IMR-90 (cell line): ENCODE results near the gene BACH1. TPM values are rescaled to one million over a fixed set of nuclear protein-coding genes. Genes with fewer than 3 reads are reported as not detected.

ENCODE experiments used
- ATAC-seq: fragments of 200-7000 bp; cut with Tn5 transposase; 2 replicates; pipeline ENCODE4 v1.9.1; 2020; ENCODE audit warnings: low read depth, mild to moderate bottlenecking, moderate library complexity
- BruUV-seq: library from RNA; stranded (reverse); fragments of 400-500 nt; replicated peaks from 2 replicates; lab custom pipeline; 2021; lab: Mats Ljungman, UMichigan
- CTCF ChIA-PET: fragments of 300-600 bp; formaldehyde crosslinking; extraction: SDS; loops from one replicate; lab custom pipeline; 2021; ENCODE audit warnings: antibody characterized with exemption; lab: Yijun Ruan, JAX
- POLR2A ChIA-PET: fragments of 300-600 bp; sonication (Branson Sonifier 250); formaldehyde crosslinking; loops from one replicate; lab custom pipeline; 2022; ENCODE audit warnings: antibody characterized with exemption; ENCODE audit not compliant: unreplicated experiment; lab: Charles Lee
- DNase-seq: peaks from one replicate; pipeline ENCODE4 v3.0.0; 2013
- H2AFZ ChIP-seq: replicated peaks from 2 replicates; pipeline ENCODE3; 2013; ENCODE audit warnings: low read length, mild to moderate bottlenecking; ENCODE audit not compliant: poor library complexity
- H2AK5ac ChIP-seq: 2 replicates; pipeline ENCODE4 v1.6.1; 2013; ENCODE audit warnings: low read depth, low read length, inconsistent platforms
- H2AK9ac ChIP-seq: replicated peaks from 2 replicates; pipeline ENCODE3; 2013; ENCODE audit warnings: mild to moderate bottlenecking, low read depth, low read length, moderate library complexity; ENCODE audit not compliant: poor library complexity
- H2BK120ac ChIP-seq: 2 replicates; pipeline ENCODE4 v1.6.1; 2013; ENCODE audit warnings: low read depth, low read length, inconsistent platforms
- H2BK15ac ChIP-seq: 3 replicates; pipeline ENCODE4 v1.6.1; 2013; ENCODE audit warnings: low read depth, low read length, inconsistent platforms
- H2BK20ac ChIP-seq: 2 replicates; pipeline ENCODE4 v1.6.1; 2013; ENCODE audit warnings: low read depth, mild to moderate bottlenecking, inconsistent platforms, low read length, moderate library complexity
- H2BK5ac ChIP-seq: 2 replicates; pipeline ENCODE4 v1.6.1; 2013; ENCODE audit warnings: mild to moderate bottlenecking, low read depth, low read length, inconsistent platforms; ENCODE audit not compliant: poor library complexity, severe bottlenecking
- H3K14ac ChIP-seq: replicated peaks from 2 replicates; pipeline ENCODE4 v1.6.1; 2013; ENCODE audit warnings: low read depth, low read length, inconsistent platforms
- H3K18ac ChIP-seq: 2 replicates; pipeline ENCODE4 v1.6.1; 2013; ENCODE audit warnings: low read depth, low read length, control low read depth
- H3K23ac ChIP-seq: 2 replicates; pipeline ENCODE4 v1.6.1; 2013; ENCODE audit warnings: low read depth, low read length, inconsistent platforms
- H3K27ac ChIP-seq: 2 replicates; pipeline ENCODE4 v1.5.1; 2013; ENCODE audit warnings: mild to moderate bottlenecking, control low read depth, low read length; ENCODE audit not compliant: insufficient read depth
- H3K27me3 ChIP-seq: 2 replicates; pipeline ENCODE4 v1.6.1; 2013; ENCODE audit warnings: low read length; ENCODE audit not compliant: control insufficient read depth, insufficient read depth
- H3K36me3 ChIP-seq: 2 replicates; pipeline ENCODE4 v1.6.1; 2013; ENCODE audit warnings: low read length, mixed read lengths; ENCODE audit not compliant: control insufficient read depth, insufficient read depth
- H3K4ac ChIP-seq: 2 replicates; pipeline ENCODE4 v1.6.1; 2013; ENCODE audit warnings: low read depth, low read length, inconsistent platforms
- H3K4me1 ChIP-seq: 2 replicates; pipeline ENCODE4 v1.6.1; 2013; ENCODE audit warnings: low read length, mixed read lengths; ENCODE audit not compliant: control insufficient read depth, insufficient read depth
- H3K4me2 ChIP-seq: 2 replicates; pipeline ENCODE4 v1.6.1; 2013; ENCODE audit warnings: low read depth, mild to moderate bottlenecking, control low read depth, low read length, moderate library complexity
- H3K4me3 ChIP-seq: 2 replicates; pipeline ENCODE4 v1.5.1; 2013; ENCODE audit warnings: low read depth, mild to moderate bottlenecking, control low read depth, low read length, moderate library complexity; ENCODE audit not compliant: insufficient read depth
- H3K56ac ChIP-seq: 2 replicates; pipeline ENCODE4 v1.6.1; 2013; ENCODE audit warnings: low read length, inconsistent platforms; ENCODE audit not compliant: insufficient read depth; ENCODE audit errors: extremely low read depth
- H3K79me1 ChIP-seq, 2 experiments: 2 replicates each; pipeline ENCODE4 v1.6.1; 2013; ENCODE audit warnings: low read length in 2 of 2, inconsistent platforms in 1 of 2, low read depth in 1 of 2
- H3K9ac ChIP-seq: 2 replicates; pipeline ENCODE4 v1.6.1; 2013; ENCODE audit warnings: low read depth, low read length, control low read depth
- H3K9me1 ChIP-seq: 2 replicates; pipeline ENCODE4 v1.6.1; 2013; ENCODE audit warnings: low read length, inconsistent platforms; ENCODE audit not compliant: insufficient read depth
- H3K9me3 ChIP-seq: 2 replicates; pipeline ENCODE4 v1.6.1; 2013; ENCODE audit warnings: low read length; ENCODE audit not compliant: control insufficient read depth, insufficient read depth
- H4K20me1 ChIP-seq: 2 replicates; pipeline ENCODE4 v1.6.1; 2013; ENCODE audit warnings: low read length, inconsistent platforms; ENCODE audit not compliant: insufficient read depth
- H4K5ac ChIP-seq: 2 replicates; pipeline ENCODE4 v1.6.1; 2013; ENCODE audit warnings: mild to moderate bottlenecking, low read depth, low read length, control low read depth
- H4K8ac ChIP-seq, 2 experiments: 2 replicates each; pipeline ENCODE4 v1.6.1; 2013; ENCODE audit warnings: low read depth in 2 of 2, low read length in 2 of 2, control low read depth in 1 of 2, inconsistent platforms in 1 of 2
- H4K91ac ChIP-seq: 2 replicates; pipeline ENCODE4 v1.6.1; 2013; ENCODE audit warnings: low read depth, low read length, inconsistent platforms; ENCODE audit not compliant: insufficient read depth
- BHLHE40 ChIP-seq: fragments of 150-350 bp; IDR thresholded peaks from 2 replicates; pipeline ENCODE4 v1.6.1; 2016; ENCODE audit warnings: mild to moderate bottlenecking, low read depth, low read length
- CEBPB ChIP-seq: IDR thresholded peaks from 2 replicates; pipeline ENCODE4 v1.6.1; 2012; ENCODE audit warnings: low read depth, low read length, improper control_type of control experiment
- CHD1 ChIP-seq: IDR thresholded peaks from 2 replicates; pipeline ENCODE4 v1.6.1; 2012; ENCODE audit warnings: low read depth, low read length, improper control_type of control experiment
- CTCF ChIP-seq: conservative IDR thresholded peaks from 2 replicates; pipeline ENCODE4 v1.5.1; 2012; ENCODE audit warnings: mild to moderate bottlenecking, low read depth, low read length, improper control_type of control experiment
- ELK1 ChIP-seq: fragments of 150-350 bp; IDR thresholded peaks from 2 replicates; pipeline ENCODE4 v1.6.1; 2016; ENCODE audit warnings: low read depth, mild to moderate bottlenecking, low read length, moderate library complexity, borderline replicate concordance
- FOS ChIP-seq: fragments of 150-350 bp; IDR thresholded peaks from 2 replicates; pipeline ENCODE4 v1.6.1; 2016; ENCODE audit warnings: low read depth, low read length
- MAFK ChIP-seq: IDR thresholded peaks from 2 replicates; pipeline ENCODE4 v1.6.1; 2012; ENCODE audit warnings: low read depth, low read length, improper control_type of control experiment
- MAZ ChIP-seq: IDR thresholded peaks from 2 replicates; pipeline ENCODE4 v1.6.1; 2012; ENCODE audit warnings: low read depth, mild to moderate bottlenecking, low read length, improper control_type of control experiment, moderate library complexity, borderline replicate concordance
- MXI1 ChIP-seq: IDR thresholded peaks from 2 replicates; pipeline ENCODE4 v1.6.1; 2012; ENCODE audit warnings: low read depth, mild to moderate bottlenecking, low read length, moderate library complexity, borderline replicate concordance
- NFE2L2 ChIP-seq: fragments of 150-350 bp; IDR thresholded peaks from 2 replicates; pipeline ENCODE4 v1.6.1; 2016; ENCODE audit warnings: low read depth, mild to moderate bottlenecking, low read length
- POLR2A ChIP-seq: IDR thresholded peaks from 2 replicates; pipeline ENCODE4 v1.6.1; 2012; ENCODE audit warnings: mild to moderate bottlenecking, low read depth, low read length
- RAD21 ChIP-seq: IDR thresholded peaks from 2 replicates; pipeline ENCODE4 v1.6.1; 2012; ENCODE audit warnings: low read length, improper control_type of control experiment
- RCOR1 ChIP-seq: IDR thresholded peaks from 2 replicates; pipeline ENCODE4 v1.6.1; 2012; ENCODE audit warnings: mild to moderate bottlenecking, low read length, improper control_type of control experiment; ENCODE audit not compliant: insufficient replicate concordance
- RFX5 ChIP-seq: IDR thresholded peaks from 2 replicates; pipeline ENCODE4 v1.8.0; 2012; ENCODE audit warnings: low read depth, mild to moderate bottlenecking, low read length, moderate library complexity
- SMC3 ChIP-seq: fragments of 150-350 bp; IDR thresholded peaks from 2 replicates; pipeline ENCODE4 v1.6.1; 2016; ENCODE audit warnings: low read depth, mild to moderate bottlenecking, antibody characterized with exemption, low read length, moderate library complexity
- USF2 ChIP-seq: fragments of 150-350 bp; IDR thresholded peaks from 2 replicates; pipeline ENCODE4 v1.6.1; 2017; ENCODE audit warnings: mild to moderate bottlenecking, antibody characterized with exemption, low read length, low read depth
- WGBS, 2 experiments: methylation state at CpG; one replicate each; pipeline versions ENCODE4 v1.1.5 to v1.1.7; 2013; ENCODE audit warnings: missing lambda C conversion rate in 2 of 2; ENCODE audit not compliant: insufficient read length in 1 of 2; ENCODE audit errors: extremely low coverage in 2 of 2; 5-methylcytosine and 5-hydroxymethylcytosine counted together
- dilution Hi-C: fragments of 300-500 bp; cut with HindIII; formaldehyde crosslinking; loops from one replicate; pipeline ENCODE4 v1.14.3; 2018; ENCODE audit warnings: low sequenced_read_pairs; ENCODE audit not compliant: unreplicated experiment
- in situ Hi-C: fragments of 300-500 bp; cut with MboI; formaldehyde crosslinking; loops from 3 replicates; pipeline ENCODE4 v1.14.3; 2019; ENCODE audit warnings: low sequenced_read_pairs, inconsistent platforms, mixed read lengths
- intact Hi-C: fragments of 100-400 bp; cut with micrococcal nuclease; formaldehyde crosslinking; loops from 2 replicates; pipeline ENCODE4 v1.10.0; 2022
- polyA plus RNA-seq, 3 experiments: library from polyadenylated mRNA; depleted of rRNA; stranded (reverse); fragments of >200 nt; gene quantifications; 2 replicates each; pipeline ENCODE4 v1.2.3, GENCODE V29; 2012; ENCODE audit warnings: low replicate concordance in 1 of 3
- total RNA-seq: library from RNA; depleted of rRNA; stranded (reverse); fragments of >200 nt; gene quantifications from 2 replicates; pipeline ENCODE4 v1.2.3, GENCODE V29; 2012

Gene BACH1
- total and polyA plus RNA-seq, 2 of the 4 experiments (the other 2 are of a cell fraction): 23.1 to 108 TPM

- no peaks in the 10 kb centered on the region for H3K27me3 ChIP-seq
- no peaks in the 10 kb centered on the region for H4K20me1 ChIP-seq
- no peak overlapping the region for H3K56ac ChIP-seq
- DNase-seq: no peak
- H2BK20ac ChIP-seq: no peak overlapping the region
- H3K18ac ChIP-seq: no peak overlapping the region
- no peaks in the 10 kb centered on the region for H3K9me3 ChIP-seq
- H2AFZ ChIP-seq: no peak overlapping the region
- no peak overlapping the region for H3K4me2 ChIP-seq
- BruUV-seq: no TSS peak
- no peak overlapping the region for H3K4ac ChIP-seq
- H2BK15ac ChIP-seq: no peak overlapping the region
- no peak overlapping the region for H4K5ac ChIP-seq
- no peak overlapping the region for H3K23ac ChIP-seq
- peaks cover 0 to 4% of the 10 kb centered on the region in 2 experiments; a peak in 2 of 4 replicates for H3K79me1 ChIP-seq
- TF ChIP-seq POLR2A (no peak), MAFK (no peak), MAZ (no peak), RAD21 (no peak), MXI1 (no peak), CTCF (no peak), ELK1 (no peak), RCOR1 (no peak), RFX5 (no peak), FOS (no peak), CHD1 (no peak), BHLHE40 (no peak), USF2 (no peak), NFE2L2 (no peak), SMC3 (no peak), CEBPB (no peak)
- H2BK5ac ChIP-seq: no peak overlapping the region
- no CpG with 5 or more reads among the region's 5 CpGs for WGBS, 2 experiments
- dilution Hi-C loops: no loop called here
- H3K27ac ChIP-seq: no peak overlapping the region
- no peak overlapping the region for H3K9ac ChIP-seq
- CTCF ChIA-PET: no interaction called here
- in situ Hi-C loops: no loop called here
- POLR2A ChIA-PET: no interaction called here
- H4K91ac ChIP-seq: no peak overlapping the region
- no peak overlapping the region for H2BK120ac ChIP-seq
- no peak overlapping the region for H3K4me3 ChIP-seq
- no peaks in the 10 kb centered on the region for H3K9me1 ChIP-seq
- H3K36me3 ChIP-seq: no peaks in the 10 kb centered on the region
- H2AK9ac ChIP-seq: no peak overlapping the region
- H3K14ac ChIP-seq: no peak overlapping the region
- no peak overlapping the region for H2AK5ac ChIP-seq
- no peak overlapping the region for H4K8ac ChIP-seq
- no peak for ATAC-seq
- intact Hi-C loops: no loop called here
- H3K4me1 ChIP-seq: no peaks in the 10 kb centered on the region
Measured at GRCh38 chr21:29387598-29387997, 88.9 kb downstream of the BACH1 start.
